Vagina (tissue), 2 donors: Measurements from ENCODE around the gene TMEM273. TPM values are rescaled to one million over a fixed set of nuclear protein-coding genes. Genes with fewer than 3 reads are reported as not detected.

ENCODE experiments used
- DNase-seq, 2 donors: peaks; one replicate each; pipeline ENCODE4 v3.0.0-alpha.2; 2017; ENCODE audit errors: extremely low spot score in 2 of 2
- H3K27ac ChIP-seq: fragments of 200-600 bp; sonication (generic); one replicate; pipeline ENCODE4 v1.5.1; 2019
- H3K27me3 ChIP-seq: fragments of 200-600 bp; sonication (generic); one replicate; pipeline ENCODE4 v1.5.1; 2019
- H3K36me3 ChIP-seq, 2 donors: fragments of 200-600 bp; sonication (generic); one replicate each; pipeline ENCODE4 v1.5.1; 2017 to 2019
- H3K4me1 ChIP-seq: fragments of 200-600 bp; sonication (generic); one replicate; pipeline ENCODE4 v1.5.1; 2019
- H3K4me3 ChIP-seq, 2 donors: fragments of 200-600 bp; sonication (generic); 1 replicate in 1 of 2; 2 replicates in 1 of 2; pipeline ENCODE4 v1.5.1; 2016 to 2019
- H3K9me3 ChIP-seq: fragments of 200-600 bp; sonication (generic); one replicate; pipeline ENCODE4 v1.5.1; 2019
- POLR2A ChIP-seq, 2 donors: fragments of 450-650 bp; IDR thresholded peaks; one replicate each; pipeline ENCODE4 v1.6.1; 2017; ENCODE audit warnings: antibody characterized with exemption in 2 of 2, mild to moderate bottlenecking in 2 of 2, moderate library complexity in 2 of 2
- POLR2AphosphoS5 ChIP-seq, 2 donors: sonication (generic); formaldehyde crosslinking; IDR thresholded peaks; one replicate each; pipeline ENCODE4 v1.9.0; 2017; ENCODE audit warnings: antibody characterized with exemption in 2 of 2, mild to moderate bottlenecking in 2 of 2, low read depth in 1 of 2; ENCODE audit not compliant: insufficient read depth in 1 of 2
- intact Hi-C: fragments of 100-400 bp; cut with DNase I; formaldehyde crosslinking; loops from one replicate; pipeline ENCODE4 v1.15.1; 2023
- total RNA-seq: library from RNA; depleted of rRNA; stranded (reverse); fragments of >200 nt; gene quantifications from one replicate; pipeline ENCODE4 v1.2.3, GENCODE V29; 2016
- TF ChIP-seq, protein P1 (sequence below), 3 experiments: fragments of 450-650 bp in 2 of 3; fragments of 200-600 bp in 1 of 3; sonication (generic) in 1 of 3; IDR thresholded peaks; one replicate each; pipeline ENCODE4 v1.5.1; 2017 to 2019; ENCODE audit warnings: antibody characterized with exemption in 3 of 3, mild to moderate bottlenecking in 2 of 3, moderate library complexity in 2 of 3

The TMEM273 gene
- total RNA-seq, 1 donor from 2014 or later: 17.9 TPM

DNA sequence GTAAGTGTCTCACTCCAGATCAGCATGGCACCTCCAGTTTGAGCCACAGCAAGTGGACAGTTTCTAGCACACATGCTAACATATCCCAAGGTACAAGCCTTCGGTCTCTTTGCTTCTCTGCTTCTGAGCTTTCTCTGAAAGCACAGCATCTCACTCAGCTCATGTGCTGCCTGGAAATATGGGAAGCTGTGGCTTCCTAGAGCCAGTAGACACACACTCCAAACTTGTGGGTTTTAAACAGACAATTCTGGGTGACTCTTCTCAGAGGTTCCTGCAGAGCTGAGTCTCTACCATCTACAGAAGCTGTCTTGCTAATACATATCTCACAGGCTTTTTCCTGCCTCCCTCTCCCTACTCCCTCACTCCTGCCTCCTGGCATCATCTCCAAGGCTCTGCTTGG, 23.9 kb upstream of the TMEM273 start:
- Histone ChIP-seq H3K9me3 (no peaks in the 10 kb centered on the region), H3K27me3 (no peaks in the 10 kb centered on the region), H3K4me3 (no peak overlapping the region), H3K27ac (no peak overlapping the region), H3K36me3 (no peaks in the 10 kb centered on the region), H3K4me1 (no peaks in the 10 kb centered on the region)
- DNase-seq: no peak
- intact Hi-C loops: loop anchor here (10.0 kb wide), 1 partner anchor 233 kb away; no protein-coding TSS in a partner anchor
- TF ChIP-seq POLR2AphosphoS5 (IDR thresholded peaks at IDR 0.05; ENCODE audit: insufficient read depth in 1 of 2, low read depth in 1 of 2) (no peak), POLR2A (IDR thresholded peaks at IDR 0.05) (no peak)
- TF ChIP-seq, protein P1, sequence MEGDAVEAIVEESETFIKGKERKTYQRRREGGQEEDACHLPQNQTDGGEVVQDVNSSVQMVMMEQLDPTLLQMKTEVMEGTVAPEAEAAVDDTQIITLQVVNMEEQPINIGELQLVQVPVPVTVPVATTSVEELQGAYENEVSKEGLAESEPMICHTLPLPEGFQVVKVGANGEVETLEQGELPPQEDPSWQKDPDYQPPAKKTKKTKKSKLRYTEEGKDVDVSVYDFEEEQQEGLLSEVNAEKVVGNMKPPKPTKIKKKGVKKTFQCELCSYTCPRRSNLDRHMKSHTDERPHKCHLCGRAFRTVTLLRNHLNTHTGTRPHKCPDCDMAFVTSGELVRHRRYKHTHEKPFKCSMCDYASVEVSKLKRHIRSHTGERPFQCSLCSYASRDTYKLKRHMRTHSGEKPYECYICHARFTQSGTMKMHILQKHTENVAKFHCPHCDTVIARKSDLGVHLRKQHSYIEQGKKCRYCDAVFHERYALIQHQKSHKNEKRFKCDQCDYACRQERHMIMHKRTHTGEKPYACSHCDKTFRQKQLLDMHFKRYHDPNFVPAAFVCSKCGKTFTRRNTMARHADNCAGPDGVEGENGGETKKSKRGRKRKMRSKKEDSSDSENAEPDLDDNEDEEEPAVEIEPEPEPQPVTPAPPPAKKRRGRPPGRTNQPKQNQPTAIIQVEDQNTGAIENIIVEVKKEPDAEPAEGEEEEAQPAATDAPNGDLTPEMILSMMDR (IDR thresholded peaks at IDR 0.05): no peak

DNA sequence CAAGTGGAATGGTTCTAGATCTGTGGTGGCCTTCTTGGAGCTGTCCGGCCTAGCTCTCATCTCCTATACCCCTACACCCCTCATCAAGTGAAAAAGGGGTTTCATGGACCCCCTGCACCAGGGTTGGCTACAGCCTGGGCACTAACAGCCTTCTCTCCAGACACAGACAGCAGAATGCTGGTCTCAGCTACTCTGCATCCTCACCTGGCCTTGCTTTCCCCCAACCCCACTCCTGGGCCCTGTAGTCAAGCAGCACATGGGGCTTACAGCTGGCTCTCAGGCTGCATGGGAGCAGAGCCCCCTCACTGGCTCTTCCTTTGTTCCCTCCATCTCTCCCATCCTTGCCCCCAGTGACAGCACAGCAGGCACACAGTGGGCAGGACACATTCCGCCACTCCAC, 20.8 kb upstream of the TMEM273 start:
- intact Hi-C loops: no loop called here
- Histone ChIP-seq H3K27me3 (no peaks in the 10 kb centered on the region), H3K4me1 (no peaks in the 10 kb centered on the region), H3K4me3 (no peak overlapping the region), H3K9me3 (no peaks in the 10 kb centered on the region), H3K36me3 (no peaks in the 10 kb centered on the region), H3K27ac (no peak overlapping the region)
- TF ChIP-seq POLR2AphosphoS5 (IDR thresholded peaks at IDR 0.05; ENCODE audit: insufficient read depth in 1 of 2, low read depth in 1 of 2) (no peak), POLR2A (IDR thresholded peaks at IDR 0.05) (no peak)
- TF ChIP-seq, protein P1 (IDR thresholded peaks at IDR 0.05): no peak
- no peak for DNase-seq

DNA sequence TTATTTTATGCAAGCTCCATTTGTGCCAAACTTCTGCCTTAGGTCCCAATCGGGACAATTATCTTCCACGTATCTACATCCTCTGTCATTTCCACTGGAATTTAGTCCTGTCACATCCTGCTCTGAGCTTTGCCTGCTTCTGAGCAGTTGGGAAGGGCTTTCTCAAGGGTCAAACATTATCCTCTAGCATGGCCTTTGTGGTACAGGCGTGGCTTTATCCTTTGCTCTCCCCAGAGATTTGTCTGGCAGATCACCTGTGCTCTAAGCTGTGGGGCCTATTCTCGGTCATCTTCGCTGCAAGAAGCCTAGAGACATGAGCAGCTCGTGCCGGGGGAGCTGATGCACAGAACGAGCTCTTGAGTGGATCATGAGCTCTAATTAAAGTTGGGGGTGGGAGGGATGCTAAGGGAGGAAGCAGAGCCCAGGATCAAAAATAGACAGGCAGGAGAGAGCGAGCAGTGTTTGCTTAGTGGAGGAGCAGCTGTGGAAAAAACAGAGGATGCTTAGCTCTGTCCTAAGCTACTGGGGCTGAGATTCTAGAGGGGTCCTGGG, 19.8 kb upstream of the TMEM273 start:
- no peaks in the 10 kb centered on the region for H3K9me3 ChIP-seq
- H3K4me1 ChIP-seq: no peaks in the 10 kb centered on the region
- TF ChIP-seq, protein P1 (IDR thresholded peaks at IDR 0.05): no peak
- no peak for TF ChIP-seq POLR2AphosphoS5 (IDR thresholded peaks at IDR 0.05; ENCODE audit: insufficient read depth in 1 of 2, low read depth in 1 of 2)
- TF ChIP-seq POLR2A (IDR thresholded peaks at IDR 0.05): no peak
- no peaks in the 10 kb centered on the region for H3K36me3 ChIP-seq
- H3K27ac ChIP-seq: no peak overlapping the region
- H3K4me3 ChIP-seq: no peak overlapping the region
- peak in 1 of 2 donors; percentile 67 for DNase-seq
- intact Hi-C loops: no loop called here
- H3K27me3 ChIP-seq: no peaks in the 10 kb centered on the region

DNA sequence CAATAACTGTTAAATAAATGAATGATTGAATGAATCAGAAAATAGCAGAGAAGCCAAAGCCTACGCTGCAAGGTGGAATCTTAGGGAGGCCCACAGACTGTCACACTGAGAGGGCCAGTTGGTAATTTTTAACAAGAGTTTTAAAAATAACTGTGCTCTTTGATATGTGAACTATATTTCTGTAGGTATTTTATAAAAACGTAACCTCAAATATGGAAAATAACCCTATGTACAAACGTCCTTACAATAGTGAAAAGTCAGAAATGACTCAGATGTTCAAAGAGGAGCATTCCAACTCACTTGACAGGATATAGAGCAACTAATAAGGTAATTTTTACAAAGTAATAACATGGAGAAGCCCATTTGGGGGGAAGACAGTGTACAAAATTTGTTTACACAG, 18.9 kb upstream of the TMEM273 start:
- H3K4me1 ChIP-seq: no peaks in the 10 kb centered on the region
- intact Hi-C loops: no loop called here
- H3K9me3 ChIP-seq: no peaks in the 10 kb centered on the region

DNA sequence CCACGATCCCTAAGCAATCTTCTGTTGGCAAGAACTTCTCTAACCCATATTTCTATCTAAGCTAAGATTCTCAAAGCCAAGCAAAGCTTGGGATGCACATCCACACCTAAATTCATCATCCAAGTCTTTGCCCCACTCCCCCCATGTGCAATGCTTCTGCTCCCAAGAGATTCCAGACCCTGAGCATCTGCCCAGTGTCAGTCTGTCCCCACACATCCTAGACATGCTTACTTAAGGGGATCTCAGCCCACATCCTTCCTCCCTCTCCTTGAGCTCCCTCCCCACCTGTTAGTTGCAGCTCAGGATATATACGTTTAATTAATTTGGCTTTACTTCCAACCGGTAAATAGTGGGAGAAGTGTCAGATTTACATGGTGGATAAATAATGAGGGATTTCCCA, 17.0 kb upstream of the TMEM273 start:
- intact Hi-C loops: no loop called here
- Histone ChIP-seq H3K36me3 (no peaks in the 10 kb centered on the region), H3K4me3 (no peak overlapping the region), H3K27ac (no peak overlapping the region), H3K9me3 (no peaks in the 10 kb centered on the region), H3K27me3 (no peaks in the 10 kb centered on the region), H3K4me1 (no peaks in the 10 kb centered on the region)
- DNase-seq: peak in 1 of 2 donors; percentile 62
- TF ChIP-seq POLR2AphosphoS5 (IDR thresholded peaks at IDR 0.05; ENCODE audit: insufficient read depth in 1 of 2, low read depth in 1 of 2): no peak

More for the DNA sequence above, 18.9 kb upstream of the TMEM273 start:
- Histone ChIP-seq H3K27me3 (no peaks in the 10 kb centered on the region), H3K27ac (no peak overlapping the region), H3K4me3 (no peak overlapping the region), H3K36me3 (no peaks in the 10 kb centered on the region)
- no peak for DNase-seq
- TF ChIP-seq, protein P1 (IDR thresholded peaks at IDR 0.05): no peak
- TF ChIP-seq POLR2AphosphoS5 (IDR thresholded peaks at IDR 0.05; ENCODE audit: insufficient read depth in 1 of 2, low read depth in 1 of 2) (no peak), POLR2A (IDR thresholded peaks at IDR 0.05) (no peak)
